Umbilical cord (tissue), 2 donors: ENCODE data around the gene RIMBP2. TPM values are rescaled to one million over a fixed set of nuclear protein-coding genes. Genes with fewer than 3 reads are reported as not detected.
"Not testable (repeated sequence)": the region's sequence is repeated elsewhere in the genome, so short reads cannot be mapped to it uniquely, and the experiment has no call there.

ENCODE experiments used
- DNase-seq: peaks from one replicate; pipeline ENCODE4 v3.0.0-alpha.2; 2015; ENCODE audit warnings: low spot score
- total RNA-seq: library from RNA; depleted of rRNA; stranded (reverse); fragments of >200 nt; gene quantifications from one replicate; pipeline ENCODE4 v1.2.3, GENCODE V29; 2014; ENCODE audit warnings: low replicate concordance; ENCODE audit not compliant: insufficient read depth

Gene RIMBP2
- total RNA-seq, 1 donor from 2014 or later: 1.9 TPM

DNA sequence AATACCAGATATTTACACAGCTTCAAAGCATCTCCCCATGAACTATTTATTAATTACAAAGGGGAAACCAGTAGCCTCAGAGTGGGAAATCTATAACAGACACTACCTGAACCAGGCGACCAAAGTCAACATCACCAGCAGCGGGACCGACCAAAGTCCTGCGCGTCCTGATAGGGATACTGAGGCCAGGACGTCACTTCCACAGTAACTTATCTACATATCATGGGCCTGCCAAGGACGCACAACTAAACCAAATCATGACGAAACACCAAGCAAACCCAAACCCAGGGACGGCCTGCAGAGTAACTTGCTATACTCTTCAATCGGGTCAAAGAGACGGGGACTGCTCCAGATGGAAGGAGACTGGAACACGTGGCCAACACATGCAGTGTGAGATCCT, 26.0 kb upstream of the RIMBP2 start:
- no peak for DNase-seq

DNA sequence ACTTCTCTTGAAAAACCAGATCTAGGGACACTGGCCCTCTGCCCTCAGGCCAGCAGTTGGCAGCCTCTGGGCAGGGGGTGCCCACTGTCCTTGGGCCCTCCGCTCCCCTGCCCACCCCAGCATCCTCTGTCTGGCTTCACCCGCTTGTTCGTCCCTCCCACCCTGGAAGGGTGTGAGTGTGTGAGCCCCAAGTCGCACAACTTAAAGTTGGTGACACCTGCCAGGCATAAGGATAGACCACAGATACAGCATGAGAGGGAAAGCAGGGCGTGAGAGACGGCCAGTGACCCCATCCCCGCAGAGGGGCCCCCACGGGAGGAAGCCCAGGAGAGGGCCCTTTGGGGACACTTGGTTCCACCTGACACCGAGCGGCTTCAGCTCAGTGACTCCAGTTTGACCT, 23.5 kb upstream of the RIMBP2 start:
- DNase-seq: no peak

GRCh38 chr12:130738403-130738802, 22.3 kb upstream of the RIMBP2 start:
- DNase-seq: not testable (repeated sequence)

GRCh38 chr12:130737731-130738130, 21.6 kb upstream of the RIMBP2 start:
- DNase-seq: no peak

GRCh38 chr12:130729344-130729743, 13.2 kb upstream of the RIMBP2 start:
- DNase-seq: no peak

DNA sequence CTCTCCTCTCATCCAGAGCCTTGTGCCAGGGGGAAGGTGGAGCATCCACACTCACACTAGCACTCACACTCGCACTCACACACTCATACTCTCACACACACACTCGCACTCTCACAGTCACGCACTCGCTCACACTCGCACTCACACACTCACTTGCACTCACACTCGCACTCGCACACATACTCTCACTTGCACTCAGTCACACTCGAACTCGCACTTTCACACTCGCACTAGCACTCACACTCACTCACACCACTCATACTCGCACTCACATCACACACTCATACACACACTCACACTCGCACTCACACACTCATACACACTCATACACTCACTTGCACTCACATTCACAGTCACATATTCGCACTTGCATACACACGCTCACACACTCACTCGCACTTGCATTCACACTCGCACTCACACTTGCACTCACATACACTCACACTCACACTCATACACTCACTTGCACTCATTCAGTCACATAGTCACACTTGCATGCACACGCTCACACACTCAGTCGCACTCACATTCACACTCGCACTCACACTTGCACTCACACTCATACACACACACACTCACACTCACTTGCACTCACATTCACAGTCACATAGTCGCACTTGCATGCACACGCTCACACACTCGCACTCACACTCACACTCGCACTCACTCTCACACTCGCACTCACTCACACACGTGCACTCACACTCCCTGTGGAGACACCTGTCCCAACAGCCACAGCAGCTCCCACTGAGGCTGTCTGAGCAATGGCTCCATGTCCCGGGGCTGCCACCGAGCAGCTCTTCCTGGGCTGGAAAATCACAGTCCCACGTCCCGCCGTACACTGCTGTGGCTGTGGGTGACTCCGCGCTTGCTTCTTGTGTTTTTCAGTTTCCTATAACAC, 12.3 kb upstream of the RIMBP2 start:
- no peak for DNase-seq

DNA sequence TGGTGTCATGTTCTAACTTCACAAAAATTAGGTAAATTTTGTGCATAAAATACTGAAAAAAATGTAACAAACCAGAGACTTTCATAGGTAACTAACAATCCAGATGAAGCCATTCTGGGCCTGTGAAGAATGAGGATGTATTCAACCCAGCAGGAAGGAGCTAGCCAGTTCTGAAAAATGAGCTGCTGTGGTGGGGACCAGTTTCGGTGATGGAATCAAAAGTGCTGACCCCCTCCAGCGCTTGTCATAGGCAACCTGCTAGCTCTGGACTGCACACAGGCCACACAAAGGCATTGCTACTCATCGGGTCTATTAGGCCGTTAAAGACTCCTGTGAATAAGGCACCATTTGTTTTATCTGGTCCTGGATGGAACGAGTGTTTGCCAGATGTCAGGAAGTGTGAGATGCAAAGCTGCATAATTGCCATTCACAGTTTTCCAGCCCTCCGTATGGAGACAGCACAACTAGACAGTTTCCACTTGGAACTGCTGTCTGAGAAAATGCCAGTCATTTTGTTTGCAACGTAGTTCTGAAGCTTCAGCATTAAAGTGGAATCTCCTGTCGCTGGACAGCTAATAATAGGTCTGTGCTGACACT, 3.3 kb upstream of the RIMBP2 start:
- no peak for DNase-seq

GRCh38 chr12:130717752-130718151, 1.7 kb upstream of the RIMBP2 start:
- DNase-seq: no peak

- DNase-seq: no peak
Observed at GRCh38 chr12:130716969-130717366, 869 bp upstream of the RIMBP2 start.

- peak; percentile 31 for DNase-seq
Observed at GRCh38 chr12:130715150-130715997, 725 bp downstream of the RIMBP2 start.

GRCh38 chr12:130714591-130715149, 1.4 kb downstream of the RIMBP2 start:
- DNase-seq: peak; percentile 46

- DNase-seq: peak; percentile 18
Observed at GRCh38 chr12:130714091-130714590, 2.0 kb downstream of the RIMBP2 start.

DNA sequence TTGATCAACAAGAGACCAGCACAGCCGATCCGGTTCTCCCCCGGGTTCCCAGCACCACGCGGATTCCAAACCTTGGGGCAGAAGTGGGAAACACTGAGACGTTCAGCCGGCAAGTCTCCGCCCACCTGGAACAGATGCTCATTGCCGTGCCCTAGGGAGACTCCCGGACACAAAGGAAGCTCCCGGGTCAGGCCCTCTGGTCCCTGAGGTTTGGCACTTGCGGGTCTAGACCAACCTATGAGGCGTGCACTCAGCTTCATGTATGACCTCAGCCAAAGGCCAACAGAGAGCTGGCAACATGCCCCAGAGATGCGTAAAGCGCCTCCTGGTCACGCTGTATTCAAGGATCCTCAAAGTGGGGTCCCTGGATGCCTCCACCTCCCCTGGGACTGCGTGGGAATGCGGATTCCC, 2.5 kb downstream of the RIMBP2 start:
- no peak for DNase-seq

GRCh38 chr12:130712346-130713065, 3.6 kb downstream of the RIMBP2 start:
- DNase-seq: no peak

DNA sequence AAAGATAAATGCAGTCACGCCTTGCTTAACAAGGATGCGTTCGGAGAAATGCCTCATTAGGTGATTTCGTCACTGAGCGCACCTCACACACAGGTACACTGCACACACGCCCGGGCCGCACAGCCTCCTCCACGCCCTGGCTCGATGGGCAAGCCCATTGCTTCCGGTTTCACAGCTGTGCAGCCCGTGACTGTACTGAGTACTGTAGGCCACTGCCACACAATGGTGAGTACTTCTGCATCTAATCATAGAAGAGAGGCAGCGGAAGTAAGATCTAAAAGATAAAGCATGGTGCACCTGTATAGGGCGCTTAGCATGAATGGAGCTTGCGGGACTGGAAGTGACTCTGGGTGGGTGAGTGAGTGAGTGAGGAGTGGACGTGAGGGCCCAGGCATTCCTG, 4.3 kb downstream of the RIMBP2 start:
- no peak for DNase-seq

- no peak for DNase-seq
Observed at GRCh38 chr12:130710733-130711080, 5.4 kb downstream of the RIMBP2 start.

DNA sequence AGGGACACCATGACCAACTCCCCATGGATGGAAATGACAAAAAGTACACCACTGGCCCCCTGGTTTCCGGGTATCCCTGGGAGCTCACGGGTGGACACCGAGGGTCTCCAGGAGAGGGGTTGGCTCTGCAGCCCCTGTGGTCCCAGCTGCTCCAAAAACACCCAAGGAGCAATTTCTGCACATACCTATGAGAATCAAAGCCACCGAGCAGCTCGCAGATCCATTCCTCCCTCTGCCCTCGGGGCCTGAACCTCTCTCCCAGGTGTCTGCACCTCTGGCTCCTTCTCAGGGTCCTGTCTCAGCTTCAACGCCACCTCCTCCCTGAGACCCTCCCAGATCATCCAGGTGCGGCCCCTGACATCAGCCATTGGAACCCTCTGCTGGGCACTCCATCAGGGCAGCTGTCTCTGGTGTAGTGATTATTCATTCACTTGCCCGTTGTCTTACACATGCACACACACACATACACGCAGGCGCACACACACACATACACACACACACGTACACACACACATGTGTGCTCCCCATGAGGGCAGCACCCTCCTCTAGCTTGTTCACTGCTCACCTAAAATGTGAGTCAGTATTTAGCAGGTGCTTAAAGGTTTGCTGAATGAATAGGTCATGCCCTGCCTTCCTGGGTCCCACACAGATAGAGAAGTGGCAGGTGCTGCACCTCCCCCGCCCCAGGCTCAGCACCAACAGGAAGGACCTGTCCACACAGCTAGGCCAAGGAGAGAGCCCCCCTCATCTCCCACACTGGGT, 5.9 kb downstream of the RIMBP2 start:
- DNase-seq: no peak

DNA sequence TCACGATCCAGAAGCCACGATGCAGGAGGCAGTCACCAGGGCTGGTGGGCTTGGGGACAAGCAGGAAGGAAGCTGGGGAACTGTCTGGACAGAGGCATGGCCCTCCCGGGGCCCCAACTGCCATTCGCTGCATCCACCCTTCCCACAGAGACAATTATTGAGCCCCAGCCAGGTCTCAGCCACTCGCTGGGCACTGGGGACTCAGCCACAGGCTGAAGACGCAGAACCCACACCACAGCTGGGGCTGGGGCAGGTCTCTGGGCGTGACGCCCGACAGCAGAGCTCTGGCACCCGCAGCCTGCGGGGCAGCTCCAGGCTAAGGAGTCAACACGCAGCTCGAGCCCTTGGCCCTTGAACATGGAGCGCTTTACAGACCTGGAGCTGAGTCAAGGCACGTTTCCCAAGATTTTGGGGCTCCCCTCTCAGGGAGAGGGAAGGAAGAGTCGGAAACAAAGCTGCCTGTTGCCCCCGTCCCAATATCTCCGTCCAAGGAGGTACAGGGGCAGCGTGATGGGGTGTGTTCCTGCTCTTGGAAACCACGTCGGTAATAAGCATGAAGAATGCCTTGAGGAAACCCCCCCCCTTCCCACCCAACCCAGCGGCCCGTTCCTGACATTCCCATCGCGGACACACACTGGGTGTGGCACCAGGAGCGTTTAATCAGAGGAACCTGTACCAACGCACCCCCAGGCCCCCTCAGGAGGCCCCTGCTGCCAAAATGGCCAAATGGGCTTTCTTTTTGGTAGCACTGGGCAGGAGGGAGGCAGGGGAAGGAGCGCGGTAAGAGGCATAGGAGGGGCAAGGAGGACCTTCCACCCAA, 6.7 kb downstream of the RIMBP2 start:
- no peak for DNase-seq

GRCh38 chr12:130708648-130709047, 7.5 kb downstream of the RIMBP2 start:
- no peak for DNase-seq

DNA sequence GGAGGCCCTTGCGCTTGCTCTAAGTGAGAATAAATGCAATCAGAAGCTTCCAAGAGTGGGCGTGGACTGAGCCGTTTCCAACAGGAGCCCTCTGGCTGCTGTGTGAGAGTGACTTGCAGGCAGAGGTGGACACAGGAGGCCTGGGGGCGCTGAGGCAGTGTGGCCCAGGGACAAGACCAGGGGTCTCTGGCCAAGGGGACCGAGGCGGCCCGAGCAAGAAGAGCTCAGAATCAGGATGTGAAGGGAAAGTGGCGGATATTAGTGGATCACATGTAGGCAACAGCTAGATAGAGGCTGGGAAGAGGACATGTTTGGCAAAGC, 8.6 kb downstream of the RIMBP2 start:
- no peak for DNase-seq
